Osteoblast (primary cell): ENCODE results near the gene SYNE3. TPM values are rescaled to one million over a fixed set of nuclear protein-coding genes. Genes with fewer than 3 reads are reported as not detected.
A peak's percentile ranks its signal among the peaks of the same experiment; 100 is the strongest.

Source experiments
- DNase-seq: peaks from one replicate; pipeline ENCODE4 v3.0.0; 2011; ENCODE audit warnings: low spot score, mixed read lengths; ENCODE audit not compliant: insufficient read length; ENCODE audit errors: missing footprints
- H2AFZ ChIP-seq: 2 replicates; pipeline ENCODE4 v1.6.0; 2011; ENCODE audit warnings: mild to moderate bottlenecking, low read length
- H3K27ac ChIP-seq: 2 replicates; pipeline ENCODE4 v1.5.1; 2011; ENCODE audit warnings: mild to moderate bottlenecking, low read depth, low read length, moderate library complexity
- H3K27me3 ChIP-seq: 2 replicates; pipeline ENCODE4 v1.6.0; 2012; ENCODE audit warnings: mild to moderate bottlenecking, control low read depth, inconsistent platforms, low read length, moderate library complexity; ENCODE audit not compliant: insufficient read depth
- H3K36me3 ChIP-seq: 2 replicates; pipeline ENCODE4 v1.5.1; 2011; ENCODE audit warnings: mild to moderate bottlenecking, low read length, control low read depth, moderate library complexity; ENCODE audit not compliant: insufficient read depth
- H3K4me1 ChIP-seq: 2 replicates; pipeline ENCODE4 v1.5.1; 2011; ENCODE audit warnings: mild to moderate bottlenecking, low read length, control low read depth, moderate library complexity; ENCODE audit not compliant: insufficient read depth
- H3K4me2 ChIP-seq: 2 replicates; pipeline ENCODE4 v1.6.0; 2011; ENCODE audit warnings: mild to moderate bottlenecking, low read length; ENCODE audit not compliant: insufficient read depth
- H3K4me3 ChIP-seq: fragments of 200-600 bp; sonication (generic); 3 replicates; pipeline ENCODE4 v1.5.1; 2012; ENCODE audit warnings: mild to moderate bottlenecking, low read length, inconsistent platforms; ENCODE audit not compliant: insufficient read depth
- H3K79me2 ChIP-seq: 2 replicates; pipeline ENCODE4 v1.6.0; 2012; ENCODE audit warnings: mild to moderate bottlenecking, low read length, control low read depth, inconsistent platforms; ENCODE audit not compliant: insufficient read depth
- H3K9me3 ChIP-seq: 2 replicates; pipeline ENCODE4 v1.5.1; 2011; ENCODE audit warnings: low read depth, low read length, control low read depth
- H4K20me1 ChIP-seq: 2 replicates; pipeline ENCODE4 v1.6.0; 2012; ENCODE audit warnings: mild to moderate bottlenecking, low read length, control low read depth; ENCODE audit not compliant: insufficient read depth
- CTCF ChIP-seq: IDR thresholded peaks from 2 replicates; pipeline ENCODE4 v1.5.1; 2011; ENCODE audit warnings: mild to moderate bottlenecking, low read depth, low read length, moderate library complexity; ENCODE audit errors: extremely low read depth
- total RNA-seq: library from RNA; depleted of rRNA; stranded (reverse); fragments of >200 nt; gene quantifications from 2 replicates; pipeline ENCODE4 v1.2.3, GENCODE V29; 2012

The SYNE3 gene
- total RNA-seq, 1 donor = 23.9 TPM

- H3K27me3 ChIP-seq = no peaks in the 10 kb centered on the region
- H3K4me2 ChIP-seq = peak overlapping the region; percentile 79
- no peaks in the 10 kb centered on the region for H3K36me3 ChIP-seq
- H3K4me1 ChIP-seq = peaks cover 64% of the 10 kb centered on the region
- no peaks in the 10 kb centered on the region for H3K9me3 ChIP-seq
- H4K20me1 ChIP-seq = no peaks in the 10 kb centered on the region
- H3K79me2 ChIP-seq = peaks cover 6% of the 10 kb centered on the region
- H3K27ac ChIP-seq = peak overlapping the region; percentile 89
- no peak for DNase-seq
- no peak for TF ChIP-seq CTCF
- peak overlapping the region; percentile 65 for H2AFZ ChIP-seq
- H3K4me3 ChIP-seq = peak overlapping the region; percentile 53
Observed at GRCh38 chr14:95523815-95524448, 7.5 kb upstream of the SYNE3 start.

GRCh38 chr14:95523051-95523814, 6.8 kb upstream of the SYNE3 start:
- no peak for TF ChIP-seq CTCF
- H2AFZ ChIP-seq = peak overlapping the region; percentile 65
- no peaks in the 10 kb centered on the region for H3K27me3 ChIP-seq
- no peaks in the 10 kb centered on the region for H4K20me1 ChIP-seq
- H3K79me2 ChIP-seq = peaks cover 5% of the 10 kb centered on the region
- no peaks in the 10 kb centered on the region for H3K9me3 ChIP-seq
- H3K4me3 ChIP-seq = peak overlapping the region; percentile 53
- peaks cover 69% of the 10 kb centered on the region for H3K4me1 ChIP-seq
- DNase-seq = no peak
- H3K36me3 ChIP-seq = no peaks in the 10 kb centered on the region
- H3K4me2 ChIP-seq = peak overlapping the region; percentile 79
- H3K27ac ChIP-seq = peak overlapping the region; percentile 89

GRCh38 chr14:95522556-95522955, 6.1 kb upstream of the SYNE3 start:
- H3K4me2 ChIP-seq = no peak overlapping the region
- H3K4me1 ChIP-seq = peaks cover 72% of the 10 kb centered on the region

More at GRCh38 chr14:95522556-95522955, 6.1 kb upstream of the SYNE3 start:
- Histone ChIP-seq H3K36me3 (no peaks in the 10 kb centered on the region), H3K27me3 (no peaks in the 10 kb centered on the region), H3K79me2 (peaks cover 5% of the 10 kb centered on the region), H3K27ac (peak overlapping the region; percentile 89), H3K4me3 (no peak overlapping the region), H3K9me3 (no peaks in the 10 kb centered on the region), H2AFZ (no peak overlapping the region), H4K20me1 (no peaks in the 10 kb centered on the region)
- TF ChIP-seq CTCF = no peak
- DNase-seq = no peak
